GM21367 (cell line): ENCODE data around the gene TAPBPL.
"Not testable (repeated sequence)": the region's sequence is repeated elsewhere in the genome, so short reads cannot be mapped to it uniquely, and the experiment has no call there.

ENCODE experiments used
- ATAC-seq: cut with Tn5 transposase; IDR thresholded peaks from one replicate; pipeline ENCODE4 v1.9.1; 2021; ENCODE audit not compliant: unreplicated experiment

The TAPBPL gene

GRCh38 chr12:6451348-6452244, at the start of gene TAPBPL:
TSS of gene TAPBPL (plus strand) at chr12:6452042. CDS start at chr12:6452249, 207 bp downstream.
- peak; percentile 44 for ATAC-seq

GRCh38 chr12:6404390-6404789, 47.5 kb upstream of the TAPBPL start:
- ATAC-seq: no peak

GRCh38 chr12:6405963-6406362, 45.9 kb upstream of the TAPBPL start:
- no peak for ATAC-seq

- no peak for ATAC-seq
Measured at GRCh38 chr12:6407236-6407954, 44.4 kb upstream of the TAPBPL start.

- no peak for ATAC-seq
Measured at GRCh38 chr12:6416596-6416995, 35.2 kb upstream of the TAPBPL start.

GRCh38 chr12:6418796-6419195, 33.0 kb upstream of the TAPBPL start:
- ATAC-seq: no peak

GRCh38 chr12:6420364-6420763, 31.5 kb upstream of the TAPBPL start:
- no peak for ATAC-seq

GRCh38 chr12:6423267-6424007, 28.4 kb upstream of the TAPBPL start:
- no peak for ATAC-seq

- ATAC-seq: no peak
Measured at GRCh38 chr12:6424008-6424347, 27.9 kb upstream of the TAPBPL start.

GRCh38 chr12:6424866-6425265, 27.0 kb upstream of the TAPBPL start:
- ATAC-seq: no peak

- no peak for ATAC-seq
Measured at GRCh38 chr12:6425590-6426531, 26.0 kb upstream of the TAPBPL start.

- peak; percentile 54 for ATAC-seq
Measured at GRCh38 chr12:6426882-6427671, 24.8 kb upstream of the TAPBPL start.

- not testable (repeated sequence) for ATAC-seq
Measured at GRCh38 chr12:6427796-6428195, 24.0 kb upstream of the TAPBPL start.

- ATAC-seq: no peak
Measured at GRCh38 chr12:6428326-6428725, 23.5 kb upstream of the TAPBPL start.

- ATAC-seq: no peak
Measured at GRCh38 chr12:6430124-6430989, 21.5 kb upstream of the TAPBPL start.

GRCh38 chr12:6432991-6433390, 18.9 kb upstream of the TAPBPL start:
- ATAC-seq: no peak

GRCh38 chr12:6434205-6435140, 17.4 kb upstream of the TAPBPL start:
- ATAC-seq: no peak
